Loucy (cell line): Measurements from ENCODE around the gene CCRL2.
"Not testable (repeated sequence)": the region's sequence is repeated elsewhere in the genome, so short reads cannot be mapped to it uniquely, and the experiment has no call there.

Experiments used
- H2AFZ ChIP-seq: fragments of 200-600 bp; sonication (generic); 2 replicates; pipeline ENCODE4 v1.6.0; 2016; ENCODE audit warnings: antibody characterized with exemption, mild to moderate bottlenecking, low read length, moderate library complexity
- H3F3A ChIP-seq: fragments of 200-600 bp; 2 replicates; pipeline ENCODE4 v1.6.0; 2016; ENCODE audit warnings: antibody characterized with exemption, low read depth, mild to moderate bottlenecking
- H3K27me3 ChIP-seq: fragments of 200-600 bp; sonication (generic); 2 replicates; pipeline ENCODE4 v1.6.1; 2014; ENCODE audit warnings: low read length, mild to moderate bottlenecking; ENCODE audit not compliant: insufficient read depth, poor library complexity, severe bottlenecking
- H3K36me3 ChIP-seq: fragments of 200-600 bp; sonication (generic); 2 replicates; pipeline ENCODE4 v1.6.1; 2016; ENCODE audit warnings: low read length; ENCODE audit not compliant: insufficient read depth
- H3K4me1 ChIP-seq: fragments of 200-600 bp; sonication (generic); 2 replicates; pipeline ENCODE4 v1.5.1; 2014; ENCODE audit warnings: low read length, mild to moderate bottlenecking; ENCODE audit not compliant: insufficient read depth, poor library complexity, severe bottlenecking
- H3K4me2 ChIP-seq: fragments of 200-600 bp; sonication (generic); 2 replicates; pipeline ENCODE4 v1.6.0; 2014; ENCODE audit warnings: antibody characterized with exemption, low read length, low read depth, mild to moderate bottlenecking; ENCODE audit not compliant: poor library complexity, severe bottlenecking
- H3K4me3 ChIP-seq: fragments of 200-600 bp; sonication (generic); 2 replicates; pipeline ENCODE4 v1.5.1; 2014; ENCODE audit warnings: low read length, mild to moderate bottlenecking, mixed read lengths; ENCODE audit not compliant: poor library complexity, severe bottlenecking
- H3K79me2 ChIP-seq: fragments of 200-600 bp; sonication (generic); 2 replicates; pipeline ENCODE4 v1.6.1; 2014; ENCODE audit warnings: low read length; ENCODE audit not compliant: insufficient read depth
- H3K9ac ChIP-seq: fragments of 200-600 bp; sonication (generic); 2 replicates; pipeline ENCODE4 v1.6.0; 2014; ENCODE audit warnings: mild to moderate bottlenecking, low read depth, low read length, moderate library complexity; ENCODE audit not compliant: poor library complexity, severe bottlenecking
- H3K9me2 ChIP-seq: fragments of 200-600 bp; sonication (generic); replicated peaks from 2 replicates; pipeline ENCODE4 v1.6.1; 2016; ENCODE audit warnings: low read depth, low read length, mixed read lengths
- H3K9me3 ChIP-seq: fragments of 200-600 bp; sonication (generic); 2 replicates; pipeline ENCODE4 v1.6.1; 2014; ENCODE audit warnings: mild to moderate bottlenecking, antibody characterized with exemption, low read length, low read depth; ENCODE audit not compliant: insufficient read depth
- H4K20me1 ChIP-seq: fragments of 200-600 bp; sonication (generic); 2 replicates; pipeline ENCODE4 v1.6.0; 2014; ENCODE audit warnings: antibody characterized with exemption, low read length, mild to moderate bottlenecking; ENCODE audit not compliant: insufficient read depth, poor library complexity, severe bottlenecking
- EZH2phosphoT487 ChIP-seq: fragments of 200-600 bp; IDR thresholded peaks from 2 replicates; pipeline ENCODE4 v1.6.1; 2018; ENCODE audit warnings: antibody characterized with exemption, mild to moderate bottlenecking, moderate library complexity, borderline replicate concordance
- TF ChIP-seq, protein P1 (sequence below): fragments of 200-600 bp; sonication (generic); conservative IDR thresholded peaks from 2 replicates; pipeline ENCODE4 v1.5.1; 2014; ENCODE audit warnings: mild to moderate bottlenecking, antibody characterized with exemption, low read length

The CCRL2 gene

DNA sequence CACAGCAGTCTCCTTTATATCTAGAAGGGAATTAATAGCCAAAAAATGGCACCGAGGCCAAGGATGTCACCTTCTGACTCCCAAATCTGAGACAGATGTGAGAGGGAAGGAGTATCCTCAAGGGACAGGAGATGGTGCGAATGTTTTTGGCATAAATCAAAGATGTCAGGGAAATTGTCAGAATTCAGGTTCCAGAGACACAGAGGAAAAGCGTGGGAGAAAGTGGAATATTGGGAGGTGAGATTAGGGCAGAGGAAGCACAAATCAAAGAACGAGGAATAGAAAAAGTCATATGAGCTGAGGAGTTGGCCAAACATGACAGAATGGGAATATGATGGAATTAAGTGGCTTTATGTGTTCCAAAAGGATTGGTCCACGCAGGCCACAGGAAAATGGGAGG is 6.2 kb upstream of the CCRL2 start:
- H3K4me1 ChIP-seq = no peaks in the 10 kb centered on the region
- no peaks in the 10 kb centered on the region for H3K79me2 ChIP-seq
- H3K4me2 ChIP-seq = no peak overlapping the region
- no peaks in the 10 kb centered on the region for H3F3A ChIP-seq
- H3K9me2 ChIP-seq = no peaks in the 10 kb centered on the region
- H3K9ac ChIP-seq = no peak overlapping the region
- H3K27me3 ChIP-seq = no peaks in the 10 kb centered on the region
- no peaks in the 10 kb centered on the region for H3K36me3 ChIP-seq
- TF ChIP-seq, protein P1, sequence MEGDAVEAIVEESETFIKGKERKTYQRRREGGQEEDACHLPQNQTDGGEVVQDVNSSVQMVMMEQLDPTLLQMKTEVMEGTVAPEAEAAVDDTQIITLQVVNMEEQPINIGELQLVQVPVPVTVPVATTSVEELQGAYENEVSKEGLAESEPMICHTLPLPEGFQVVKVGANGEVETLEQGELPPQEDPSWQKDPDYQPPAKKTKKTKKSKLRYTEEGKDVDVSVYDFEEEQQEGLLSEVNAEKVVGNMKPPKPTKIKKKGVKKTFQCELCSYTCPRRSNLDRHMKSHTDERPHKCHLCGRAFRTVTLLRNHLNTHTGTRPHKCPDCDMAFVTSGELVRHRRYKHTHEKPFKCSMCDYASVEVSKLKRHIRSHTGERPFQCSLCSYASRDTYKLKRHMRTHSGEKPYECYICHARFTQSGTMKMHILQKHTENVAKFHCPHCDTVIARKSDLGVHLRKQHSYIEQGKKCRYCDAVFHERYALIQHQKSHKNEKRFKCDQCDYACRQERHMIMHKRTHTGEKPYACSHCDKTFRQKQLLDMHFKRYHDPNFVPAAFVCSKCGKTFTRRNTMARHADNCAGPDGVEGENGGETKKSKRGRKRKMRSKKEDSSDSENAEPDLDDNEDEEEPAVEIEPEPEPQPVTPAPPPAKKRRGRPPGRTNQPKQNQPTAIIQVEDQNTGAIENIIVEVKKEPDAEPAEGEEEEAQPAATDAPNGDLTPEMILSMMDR = no peak
- TF ChIP-seq EZH2phosphoT487 = no peak
- H2AFZ ChIP-seq = no peak overlapping the region
- no peaks in the 10 kb centered on the region for H4K20me1 ChIP-seq
- H3K9me3 ChIP-seq = no peaks in the 10 kb centered on the region
- no peak overlapping the region for H3K4me3 ChIP-seq

DNA sequence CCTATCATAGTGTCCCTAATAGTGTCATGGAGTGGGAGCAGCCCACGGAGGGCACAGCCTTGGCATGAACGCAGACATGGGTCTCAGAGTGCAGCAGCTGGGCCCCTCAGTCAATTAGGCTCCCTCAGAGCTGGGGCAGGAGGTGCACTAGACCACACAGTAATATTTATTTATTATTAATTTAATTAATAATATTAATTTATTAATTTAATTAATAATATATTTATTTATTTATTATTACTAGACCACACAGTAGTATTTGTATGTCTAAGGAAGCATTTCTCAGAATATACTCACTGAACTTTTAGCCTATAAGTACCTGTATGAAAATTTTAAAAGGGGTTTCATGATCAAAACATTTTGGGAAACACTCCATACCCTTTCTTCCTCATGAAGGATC is 5.5 kb upstream of the CCRL2 start:
- Histone ChIP-seq H3K9me3 (no peaks in the 10 kb centered on the region), H3K79me2 (no peaks in the 10 kb centered on the region), H3F3A (no peaks in the 10 kb centered on the region), H2AFZ (no peak overlapping the region), H4K20me1 (no peaks in the 10 kb centered on the region), H3K27me3 (no peaks in the 10 kb centered on the region), H3K4me1 (no peaks in the 10 kb centered on the region), H3K4me2 (no peak overlapping the region), H3K36me3 (no peaks in the 10 kb centered on the region), H3K4me3 (no peak overlapping the region), H3K9ac (no peak overlapping the region), H3K9me2 (no peaks in the 10 kb centered on the region)
- TF ChIP-seq, protein P1 = no peak
- TF ChIP-seq EZH2phosphoT487 = no peak

DNA sequence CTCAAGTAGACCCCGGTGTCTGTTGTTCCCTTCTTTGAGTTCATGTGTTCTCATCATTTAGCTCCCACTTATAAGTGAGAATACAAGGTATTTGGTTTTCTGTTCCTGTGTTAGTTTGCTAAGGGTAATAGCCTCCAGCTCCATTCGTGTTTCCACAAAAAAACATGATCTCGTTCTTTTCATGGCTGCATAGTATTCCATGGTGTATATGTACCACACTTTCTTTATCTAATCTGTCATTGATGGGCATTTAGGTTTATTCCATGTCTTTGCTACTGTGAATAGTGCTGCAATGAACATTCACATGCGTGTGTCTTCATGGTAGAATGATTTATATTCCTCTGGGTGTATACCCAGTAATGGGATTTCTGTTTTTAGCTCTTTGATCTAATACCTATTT is 4.2 kb upstream of the CCRL2 start:
- not testable (repeated sequence) for H3K4me2 ChIP-seq, H3K79me2 ChIP-seq, H3K9me3 ChIP-seq, H3K4me3 ChIP-seq, H3K36me3 ChIP-seq, H3K9me2 ChIP-seq, H3K4me1 ChIP-seq, H3F3A ChIP-seq, H3K9ac ChIP-seq, H2AFZ ChIP-seq, H3K27me3 ChIP-seq, H4K20me1 ChIP-seq

DNA sequence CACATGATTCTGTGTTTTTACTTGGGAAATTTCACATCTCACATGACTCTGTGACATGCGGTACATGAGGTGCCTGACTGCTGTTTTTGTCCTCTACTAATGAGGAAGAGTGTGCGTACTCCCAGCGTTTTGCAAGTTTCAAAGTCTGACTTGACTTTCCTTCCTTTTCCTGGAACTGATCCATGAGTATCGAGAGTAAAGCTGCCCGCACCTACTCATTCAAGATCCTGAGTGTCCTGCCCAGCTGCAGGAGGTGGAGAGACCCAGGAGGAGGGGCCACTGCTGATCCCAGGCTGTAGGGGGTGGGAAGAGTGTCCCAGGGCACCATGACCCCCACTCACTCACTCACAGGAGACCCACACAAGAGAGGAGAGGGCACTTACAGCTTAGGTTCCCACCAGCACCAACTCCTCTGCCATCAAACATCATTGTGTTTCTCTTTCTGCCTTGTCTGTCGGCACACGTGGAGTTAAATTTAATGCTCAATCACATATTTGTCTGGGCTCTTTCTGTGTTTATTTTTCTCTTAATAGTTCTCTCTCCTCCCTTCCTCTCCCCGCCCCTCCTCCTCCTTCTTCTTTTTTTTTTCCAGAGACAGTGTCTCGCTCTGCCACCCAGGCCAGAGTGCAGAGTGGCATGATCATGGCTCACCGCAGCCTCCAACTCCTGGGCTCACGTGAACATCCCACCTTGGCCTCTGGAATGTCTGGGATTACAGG is 1.6 kb upstream of the CCRL2 start:
- Histone ChIP-seq H3K4me3 (no peak overlapping the region), H2AFZ (no peak overlapping the region), H3K9me3 (no peaks in the 10 kb centered on the region), H3K9ac (no peak overlapping the region), H3K9me2 (no peaks in the 10 kb centered on the region), H3K36me3 (no peaks in the 10 kb centered on the region), H3F3A (no peaks in the 10 kb centered on the region), H3K79me2 (no peaks in the 10 kb centered on the region), H4K20me1 (no peaks in the 10 kb centered on the region), H3K4me1 (peaks cover 13% of the 10 kb centered on the region), H3K27me3 (no peaks in the 10 kb centered on the region), H3K4me2 (no peak overlapping the region)
- TF ChIP-seq, protein P1 = no peak
- TF ChIP-seq EZH2phosphoT487 = no peak
